Measurements from ENCODE around the gene TMEM250.

DNA sequence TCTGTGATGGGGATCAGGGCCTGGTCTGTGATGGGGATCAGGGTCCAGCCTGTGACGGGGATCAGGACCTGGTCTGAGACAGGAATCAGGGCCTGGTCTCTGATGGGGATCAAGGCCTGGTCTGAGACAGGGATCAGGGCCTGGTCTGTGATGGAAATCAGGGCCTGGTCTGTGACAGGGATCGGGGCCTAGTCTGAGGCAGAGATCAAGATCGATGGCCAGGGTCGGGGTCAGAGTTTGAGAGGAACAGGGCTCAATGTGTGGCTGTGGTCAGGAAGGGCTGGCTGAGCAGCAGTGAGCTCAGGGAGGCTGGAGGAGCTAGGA lies 33.8 kb upstream of the TMEM250 start:
- TF ChIP-seq EZH2 (IDR thresholded peaks at IDR 0.05; ENCODE audit: borderline replicate concordance, low read length) = no peak
- TF ChIP-seq, protein P1, sequence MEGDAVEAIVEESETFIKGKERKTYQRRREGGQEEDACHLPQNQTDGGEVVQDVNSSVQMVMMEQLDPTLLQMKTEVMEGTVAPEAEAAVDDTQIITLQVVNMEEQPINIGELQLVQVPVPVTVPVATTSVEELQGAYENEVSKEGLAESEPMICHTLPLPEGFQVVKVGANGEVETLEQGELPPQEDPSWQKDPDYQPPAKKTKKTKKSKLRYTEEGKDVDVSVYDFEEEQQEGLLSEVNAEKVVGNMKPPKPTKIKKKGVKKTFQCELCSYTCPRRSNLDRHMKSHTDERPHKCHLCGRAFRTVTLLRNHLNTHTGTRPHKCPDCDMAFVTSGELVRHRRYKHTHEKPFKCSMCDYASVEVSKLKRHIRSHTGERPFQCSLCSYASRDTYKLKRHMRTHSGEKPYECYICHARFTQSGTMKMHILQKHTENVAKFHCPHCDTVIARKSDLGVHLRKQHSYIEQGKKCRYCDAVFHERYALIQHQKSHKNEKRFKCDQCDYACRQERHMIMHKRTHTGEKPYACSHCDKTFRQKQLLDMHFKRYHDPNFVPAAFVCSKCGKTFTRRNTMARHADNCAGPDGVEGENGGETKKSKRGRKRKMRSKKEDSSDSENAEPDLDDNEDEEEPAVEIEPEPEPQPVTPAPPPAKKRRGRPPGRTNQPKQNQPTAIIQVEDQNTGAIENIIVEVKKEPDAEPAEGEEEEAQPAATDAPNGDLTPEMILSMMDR (IDR thresholded peaks at IDR 0.05; ENCODE audit: low read length) = no peak

Measured in OCI-LY1 (cell line).